HepG2 (cell line): Measurements from ENCODE around the gene ASCC2. TPM values are rescaled to one million over a fixed set of nuclear protein-coding genes. Genes with fewer than 3 reads are reported as not detected.

ENCODE experiments used
- BRF2 ChIP-seq: sonication (generic); formaldehyde crosslinking; IDR thresholded peaks from 2 replicates; pipeline ENCODE4 v1.8.1; 2022; ENCODE audit warnings: mild to moderate bottlenecking, missing genetic modification reagents
- CCAR2 ChIP-seq: fragments of 200-400 bp; formaldehyde crosslinking; optimal IDR thresholded peaks from 2 replicates; pipeline ENCODE3; 2018; ENCODE audit warnings: low read depth, mild to moderate bottlenecking, low read length, moderate library complexity
- EED ChIP-seq: sonication (generic); formaldehyde crosslinking; IDR thresholded peaks from 2 replicates; pipeline ENCODE4 v1.5.0; 2020; ENCODE audit warnings: mild to moderate bottlenecking, missing genetic modification reagents
- HOXA5 ChIP-seq: sonication (generic); formaldehyde crosslinking; IDR thresholded peaks from 2 replicates; pipeline ENCODE4 v1.4.0; 2020; ENCODE audit warnings: missing genetic modification reagents
- KDM2A ChIP-seq: sonication (generic); formaldehyde crosslinking; IDR thresholded peaks from 2 replicates; pipeline ENCODE4 v1.4.0; 2020; ENCODE audit warnings: low read depth, missing genetic modification reagents, borderline replicate concordance
- MAFF ChIP-seq: IDR thresholded peaks from 2 replicates; pipeline ENCODE4 v1.6.1; 2011; ENCODE audit warnings: low read depth, low read length, improper control_type of control experiment
- MAFG ChIP-seq: sonication (generic); formaldehyde crosslinking; IDR thresholded peaks from 2 replicates; pipeline ENCODE4 v1.5.1; 2020; ENCODE audit warnings: mild to moderate bottlenecking, missing genetic modification reagents
- MED13 ChIP-seq: sonication (generic); formaldehyde crosslinking; IDR thresholded peaks from 2 replicates; pipeline ENCODE4 v1.5.0; 2020; ENCODE audit warnings: missing genetic modification reagents
- MLXIP ChIP-seq: sonication (generic); formaldehyde crosslinking; IDR thresholded peaks from 2 replicates; pipeline ENCODE4 v1.9.0; 2021; ENCODE audit warnings: missing genetic modification reagents, borderline replicate concordance
- MZF1 ChIP-seq: sonication (generic); formaldehyde crosslinking; IDR thresholded peaks from 2 replicates; pipeline ENCODE4 v1.8.1; 2023; ENCODE audit warnings: mild to moderate bottlenecking, missing genetic modification reagents, borderline replicate concordance
- PITX1 ChIP-seq: sonication (generic); formaldehyde crosslinking; IDR thresholded peaks from 2 replicates; pipeline ENCODE4 v1.5.1; 2020; ENCODE audit warnings: mild to moderate bottlenecking, missing genetic modification reagents
- SOX5 ChIP-seq: IDR thresholded peaks from 2 replicates; pipeline ENCODE4 v1.6.1; 2016; ENCODE audit warnings: borderline replicate concordance
- SP140L ChIP-seq: sonication (generic); formaldehyde crosslinking; IDR thresholded peaks from 2 replicates; pipeline ENCODE4 v1.4.0; 2020; ENCODE audit warnings: missing genetic modification reagents, borderline replicate concordance
- STAG1 ChIP-seq: sonication (generic); formaldehyde crosslinking; IDR thresholded peaks from 2 replicates; pipeline ENCODE4 v1.4.0; 2020; ENCODE audit warnings: missing genetic modification reagents
- TBP ChIP-seq: sonication (generic); formaldehyde crosslinking; IDR thresholded peaks from 2 replicates; pipeline ENCODE4 v1.5.0; 2020; ENCODE audit warnings: missing genetic modification reagents
- UBTF ChIP-seq: sonication (generic); formaldehyde crosslinking; IDR thresholded peaks from 2 replicates; pipeline ENCODE4 v1.4.0; 2020; ENCODE audit warnings: mild to moderate bottlenecking, missing genetic modification reagents
- YEATS2 ChIP-seq: sonication (generic); formaldehyde crosslinking; IDR thresholded peaks from 2 replicates; pipeline ENCODE4 v1.4.0; 2020; ENCODE audit warnings: missing genetic modification reagents, borderline replicate concordance
- ZBTB1 ChIP-seq: sonication (generic); formaldehyde crosslinking; IDR thresholded peaks from 2 replicates; pipeline ENCODE4 v1.4.0; 2020; ENCODE audit warnings: missing genetic modification reagents, borderline replicate concordance
- ZFX ChIP-seq: sonication (generic); formaldehyde crosslinking; IDR thresholded peaks from 2 replicates; pipeline ENCODE4 v1.4.0; 2020; ENCODE audit warnings: mild to moderate bottlenecking, low read depth, missing genetic modification reagents, moderate library complexity
- ZNF101 ChIP-seq: sonication (generic); formaldehyde crosslinking; IDR thresholded peaks from 2 replicates; pipeline ENCODE4 v1.4.0; 2020; ENCODE audit warnings: mild to moderate bottlenecking, low read depth, missing genetic modification reagents, borderline replicate concordance
- ZNF17 ChIP-seq: sonication (generic); formaldehyde crosslinking; IDR thresholded peaks from 2 replicates; pipeline ENCODE4 v1.5.0; 2020; ENCODE audit warnings: mild to moderate bottlenecking, missing genetic modification reagents
- ZNF264 ChIP-seq: sonication (generic); formaldehyde crosslinking; IDR thresholded peaks from 2 replicates; pipeline ENCODE4 v1.4.0; 2020; ENCODE audit warnings: missing genetic modification reagents
- ZNF563 ChIP-seq: sonication (generic); formaldehyde crosslinking; IDR thresholded peaks from 2 replicates; pipeline ENCODE4 v1.8.0; 2022; ENCODE audit warnings: mild to moderate bottlenecking, moderate library complexity, missing genetic modification reagents
- ZNF580 ChIP-seq: IDR thresholded peaks from 2 replicates; pipeline ENCODE4 v1.6.1; 2016; ENCODE audit warnings: low read depth, borderline replicate concordance
- ZNF605 ChIP-seq: sonication (generic); formaldehyde crosslinking; IDR thresholded peaks from 2 replicates; pipeline ENCODE4 v1.8.0; 2022; ENCODE audit warnings: mild to moderate bottlenecking, missing genetic modification reagents
- polyA plus RNA-seq, 8 experiments: library from polyadenylated mRNA; depleted of rRNA in 3 of 8; stranded (reverse) in 7 of 8; unstranded in 1 of 8; fragments of >200 nt; fragmentation: Illumina TruSeq in 4 of 8; extraction: Trizol in 4 of 8; gene quantifications; 2 replicates each; pipeline versions ENCODE4 v1.2.1 to v1.2.3, GENCODE V29; 2011 to 2016; ENCODE audit warnings: low read depth in 4 of 8, missing spikeins in 1 of 8, mixed read lengths in 1 of 8; ENCODE audit not compliant: insufficient read depth in 1 of 8
- total RNA-seq, 5 experiments: library from RNA; depleted of rRNA; stranded (reverse); fragments of >200 nt; fragmentation: Illumina TruSeq; extraction: Trizol; gene quantifications; 2 replicates each; pipeline ENCODE4 v1.2.3, GENCODE V29; 2016; ENCODE audit warnings: low read depth in 1 of 5

The ASCC2 gene
- total and polyA plus RNA-seq, 2 of the 13 experiments (the other 11 are each of a cell fraction or from before 2014, with no cell fraction given): 26.2 to 26.3 TPM

GRCh38 chr22:29782061-29782845 lies 55.8 kb downstream of the ASCC2 start (continued):
- TF ChIP-seq BRF2 (CRISPR knock-in tag) (no peak), ZNF101 (no peak), YEATS2 (CRISPR knock-in tag) (no peak), SOX5 (CRISPR knock-in tag) (no peak), ZNF580 (CRISPR knock-in tag) (no peak), ZNF605 (CRISPR knock-in tag) (peak; percentile 65; the same call in 1 of the 2 replicates), UBTF (CRISPR knock-in tag) (peak; percentile 12; the same call in 1 of the 2 replicates), ZNF17 (no peak), KDM2A (CRISPR knock-in tag) (peak; percentile 24; the same call in 1 of the 2 replicates), PITX1 (CRISPR knock-in tag) (no peak), TBP (CRISPR knock-in tag) (no peak), STAG1 (CRISPR knock-in tag) (no peak), SP140L (no peak), ZFX (CRISPR knock-in tag) (peak; percentile 70), MZF1 (CRISPR knock-in tag) (no peak), EED (CRISPR knock-in tag) (no peak), ZBTB1 (no peak), MAFF (no peak), ZNF563 (CRISPR knock-in tag) (0 out of 2 replicates have a peak, but pooled peaks have one; percentile 21), MLXIP (no peak), MAFG (CRISPR knock-in tag) (no peak), CCAR2 (no peak), MED13 (no peak), ZNF264 (CRISPR knock-in tag) (no peak), HOXA5 (CRISPR knock-in tag) (peak; percentile 99)
